ENCODE data around the gene USH2A.

USH2A gene

GRCh38 chr1:215835951-215836350 lies 587.3 kb downstream of the USH2A start:
- DNase-seq = no peak

- DNase-seq = no peak
Observed at GRCh38 chr1:215833941-215834729, 589.1 kb downstream of the USH2A start.

- DNase-seq = no peak
Observed at GRCh38 chr1:215830226-215830810, 592.9 kb downstream of the USH2A start.

- no peak for DNase-seq
Observed at GRCh38 chr1:215825056-215825455, 598.2 kb downstream of the USH2A start.

GRCh38 chr1:215824245-215824644 lies 599.0 kb downstream of the USH2A start:
- no peak for DNase-seq

GRCh38 chr1:215819114-215819513 lies 604.1 kb downstream of the USH2A start:
- no peak for DNase-seq

DNA sequence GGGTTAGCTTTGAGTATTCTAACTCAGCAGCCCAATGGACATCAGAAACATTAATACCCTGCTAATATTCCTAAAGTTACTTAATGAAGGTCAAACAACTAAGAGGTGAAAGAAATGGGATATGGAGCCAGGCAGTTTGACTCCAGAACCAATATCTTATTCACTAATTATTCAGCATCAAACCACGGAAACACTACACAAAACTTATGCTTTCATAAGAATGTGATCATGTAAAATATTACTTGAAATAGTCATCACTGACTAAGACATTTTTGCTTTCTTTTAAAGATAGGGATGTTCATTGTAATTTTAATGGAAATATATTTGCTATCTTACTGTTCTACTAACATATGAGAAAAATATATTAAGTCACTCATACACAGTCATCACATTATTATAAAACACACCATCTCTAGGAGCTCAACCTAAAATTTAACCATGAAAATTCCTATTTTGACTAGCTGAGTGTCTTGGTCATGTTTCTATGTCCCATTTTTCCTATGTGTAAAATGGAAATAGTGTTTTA lies 615.3 kb downstream of the USH2A start:
- DNase-seq = no peak

GRCh38 chr1:215807218-215807617 lies 616.0 kb downstream of the USH2A start:
- DNase-seq = no peak

DNA sequence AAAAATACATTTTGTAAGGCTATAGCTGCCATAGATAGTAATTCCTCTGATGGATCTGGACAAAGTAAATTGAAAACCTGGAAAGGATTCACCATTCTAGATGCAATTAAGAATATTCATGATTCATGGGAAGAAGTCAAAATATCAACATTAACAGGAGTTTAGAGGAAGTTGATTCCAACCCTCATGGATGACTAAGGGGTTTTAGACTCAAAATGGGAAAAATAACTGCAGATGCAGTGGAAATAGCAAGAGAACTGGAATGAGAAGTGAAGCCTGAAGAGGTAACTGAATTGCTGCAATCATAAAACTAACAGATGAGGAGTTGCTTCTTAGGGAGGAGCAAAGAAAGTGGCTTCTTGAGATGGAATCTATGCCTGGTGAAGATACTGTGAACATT lies 625.4 kb downstream of the USH2A start:
- DNase-seq = no peak

- no peak for DNase-seq
Observed at GRCh38 chr1:215794156-215794555, 629.1 kb downstream of the USH2A start.

DNA sequence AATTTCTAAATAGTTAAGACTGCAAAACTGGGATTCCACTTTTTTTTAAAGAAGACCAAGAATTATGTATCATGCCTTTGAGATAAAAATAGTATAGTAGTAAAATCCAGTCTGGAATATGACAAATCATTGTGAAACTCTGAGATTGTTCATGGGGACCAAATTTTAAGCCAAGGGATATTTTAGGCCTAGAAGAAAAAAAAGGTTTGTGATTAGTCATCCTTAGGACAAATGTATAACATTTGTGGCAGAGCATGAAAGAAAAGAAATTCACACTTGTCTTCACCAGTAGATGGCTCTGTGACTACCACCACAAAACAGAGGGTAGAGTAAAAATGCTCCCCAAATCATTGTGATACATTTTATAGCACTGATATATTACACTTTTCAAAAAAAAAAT lies 630.1 kb downstream of the USH2A start:
- no peak for DNase-seq

GRCh38 chr1:215792446-215792845 lies 630.8 kb downstream of the USH2A start:
- DNase-seq = no peak

DNA sequence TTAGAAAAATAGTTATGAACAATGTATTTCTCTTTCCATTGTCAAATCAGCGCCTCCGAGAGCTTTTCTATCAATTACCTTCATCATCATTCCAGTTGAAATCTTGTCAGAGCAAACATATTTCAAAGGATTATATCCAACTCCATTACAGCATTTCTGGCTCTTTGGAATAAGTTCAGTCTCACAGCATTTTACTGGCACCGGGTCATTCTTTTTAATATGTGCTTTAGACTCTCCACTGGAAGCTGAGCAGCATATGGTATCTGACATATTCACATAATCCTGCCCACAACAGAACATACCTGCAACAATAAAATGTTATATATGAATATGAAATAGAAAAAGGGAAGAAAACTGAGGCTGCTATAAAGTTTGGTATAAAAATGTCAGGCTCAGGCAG lies 633.3 kb downstream of the USH2A start:
- no peak for DNase-seq

DNA sequence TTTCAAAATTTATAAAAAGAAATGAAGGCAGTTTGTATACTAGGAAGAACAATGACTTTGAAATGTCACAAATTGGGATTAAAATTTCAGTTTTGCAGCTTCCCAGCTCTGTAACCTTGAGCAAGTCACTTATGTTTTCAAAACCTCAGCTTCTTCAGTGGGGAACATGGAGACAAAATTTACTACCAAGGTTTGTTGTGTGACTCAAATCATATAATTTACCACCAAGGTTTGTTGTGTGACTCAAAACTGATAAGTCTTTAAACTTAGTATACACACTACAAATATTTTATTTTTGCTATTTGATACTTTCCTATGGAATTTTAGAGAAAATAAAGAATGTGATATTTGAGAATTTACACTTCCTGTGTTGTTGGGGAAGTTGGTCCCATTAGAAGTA lies 636.3 kb downstream of the USH2A start:
- DNase-seq = no peak

GRCh38 chr1:215780641-215781040 lies 642.6 kb downstream of the USH2A start:
- no peak for DNase-seq

DNA sequence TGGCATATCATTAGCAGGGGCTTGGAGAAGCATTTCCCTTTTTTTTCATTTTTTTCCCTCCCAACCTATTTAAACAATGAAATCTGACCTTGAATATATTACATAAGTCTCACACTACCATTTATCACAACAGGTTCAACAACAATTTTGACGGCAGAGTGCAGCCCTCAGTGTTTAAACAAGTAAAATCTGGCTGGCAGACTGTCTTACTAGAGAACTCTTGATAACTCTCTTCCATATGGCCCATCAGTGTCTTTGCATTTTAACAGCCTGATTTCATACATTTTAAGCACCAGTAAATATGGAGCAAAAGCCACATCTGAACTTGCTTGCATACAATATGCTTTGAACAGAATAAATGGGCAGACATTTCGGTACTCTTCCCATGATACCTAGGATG lies 643.1 kb downstream of the USH2A start:
- DNase-seq = no peak

DNA sequence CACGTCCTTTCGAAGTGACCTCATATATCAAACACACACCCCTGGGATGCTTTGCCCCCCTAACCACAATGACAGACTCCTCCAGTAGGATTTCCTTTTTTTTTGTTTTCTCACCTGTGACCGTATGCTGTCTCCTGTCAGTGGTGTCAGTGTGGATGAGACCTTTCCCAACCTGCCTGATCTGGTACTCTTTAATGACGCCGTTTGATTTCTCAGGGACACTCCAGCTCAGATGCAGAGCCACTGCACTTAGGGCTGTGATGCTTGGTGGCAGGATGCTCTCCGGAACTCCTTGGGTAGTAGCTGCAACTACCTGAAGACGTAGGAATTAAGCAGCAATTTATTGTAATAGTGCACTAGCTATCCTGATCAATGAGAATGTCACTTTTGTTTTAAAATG lies 643.5 kb downstream of the USH2A start:
- DNase-seq = no peak

- DNase-seq = no peak
Observed at GRCh38 chr1:215777370-215777925, 645.8 kb downstream of the USH2A start.

- no peak for DNase-seq
Observed at GRCh38 chr1:215776336-215776735, 646.9 kb downstream of the USH2A start.

GRCh38 chr1:215772151-215772550 lies 651.1 kb downstream of the USH2A start:
- DNase-seq = no peak

- DNase-seq = no peak
Observed at GRCh38 chr1:215768303-215768702, 654.9 kb downstream of the USH2A start.

DNA sequence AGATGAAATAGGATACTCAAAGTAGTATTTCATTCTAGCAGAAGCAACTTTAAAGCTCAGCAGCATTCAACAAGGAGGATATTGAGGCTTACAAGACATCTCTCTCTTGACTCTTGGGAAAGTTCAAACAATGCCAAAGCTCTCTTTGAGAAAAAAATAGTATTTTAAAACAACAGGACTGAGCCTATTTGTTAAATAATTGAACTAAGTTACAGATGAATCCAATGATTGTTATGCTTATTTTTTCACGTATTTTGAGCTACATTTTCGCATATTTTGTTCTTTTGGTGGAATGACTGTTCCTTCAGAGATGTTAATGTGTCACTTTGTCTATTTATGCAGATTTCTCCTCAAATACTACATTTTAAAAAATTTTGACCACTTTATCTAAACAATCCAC lies 655.5 kb downstream of the USH2A start:
- no peak for DNase-seq

- no peak for DNase-seq
Observed at GRCh38 chr1:215766521-215766920, 656.7 kb downstream of the USH2A start.

DNA sequence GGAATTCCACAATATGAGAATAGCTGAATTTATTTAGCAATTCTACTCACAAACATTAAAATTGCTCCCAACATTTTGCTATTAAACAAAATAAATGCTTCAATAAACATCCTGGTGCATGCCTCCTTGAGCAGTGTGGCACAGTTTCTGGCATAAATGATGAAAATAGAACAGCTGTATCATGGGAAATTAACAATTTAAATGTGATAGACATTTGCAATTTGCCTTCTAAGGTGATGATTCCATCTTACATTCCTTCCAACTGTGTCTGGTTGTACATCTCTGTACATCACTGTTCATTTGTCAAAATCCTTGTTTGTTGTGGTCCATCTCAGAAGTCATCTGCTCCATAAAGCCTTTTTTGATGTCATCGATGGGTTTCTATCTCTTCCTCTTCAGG lies 657.4 kb downstream of the USH2A start:
- DNase-seq = no peak

Data from activated gamma-delta T cell treated with Interleukin-2 at 50 U/mL for 16 hours (primary cell).